Left lung (tissue), 10 donors: Measurements from ENCODE around the gene SFTPB. TPM values are rescaled to one million over a fixed set of nuclear protein-coding genes. Genes with fewer than 3 reads are reported as not detected.

Experiments
- ATAC-seq: fragments of 200-7000 bp; cut with Tn5 transposase; one replicate; pipeline ENCODE4 v1.9.1; 2020; ENCODE audit warnings: moderate library complexity
- DNase-seq, 4 donors: peaks; one replicate each; pipeline ENCODE4 v3.0.0-alpha.2; 2013 to 2020
- H3K27ac ChIP-seq, 2 donors: fragments of 200-600 bp; sonication (generic) in 1 of 2; one replicate each; pipeline versions ENCODE4 v1.5.0 to v1.8.0; 2020 to 2021
- H3K27me3 ChIP-seq, 2 donors: fragments of 200-600 bp; sonication (generic) in 1 of 2; one replicate each; pipeline versions ENCODE4 v1.5.0 to v1.8.0; 2020 to 2021
- H3K36me3 ChIP-seq, 2 donors: fragments of 200-600 bp; sonication (generic) in 1 of 2; one replicate each; pipeline versions ENCODE4 v1.5.0 to v1.8.0; 2020 to 2021
- H3K4me1 ChIP-seq, 2 donors: fragments of 200-600 bp; one replicate each; pipeline ENCODE4 v1.8.0; 2021
- H3K4me3 ChIP-seq, 2 donors: fragments of 200-600 bp; sonication (generic) in 1 of 2; one replicate each; pipeline versions ENCODE4 v1.5.0 to v1.8.0; 2020 to 2021; ENCODE audit warnings: mild to moderate bottlenecking in 1 of 2
- H3K9me3 ChIP-seq, 2 donors: fragments of 200-600 bp; sonication (generic) in 1 of 2; one replicate each; pipeline versions ENCODE4 v1.5.0 to v1.8.0; 2020 to 2021
- CTCF ChIP-seq, 2 donors: fragments of 200-600 bp; sonication (generic) in 1 of 2; IDR thresholded peaks; one replicate each; pipeline versions ENCODE4 v1.5.0 to v1.8.0; 2021; ENCODE audit warnings: antibody characterized with exemption in 2 of 2
- intact Hi-C, 2 donors: fragments of 100-400 bp; cut with DNase I; formaldehyde crosslinking; loops; one replicate each; pipeline versions ENCODE4 v1.11.2 to v1.14.2; 2022
- polyA plus RNA-seq, 6 donors: library from polyadenylated mRNA; unstranded; fragments of 120-200 nt; gene quantifications; one replicate each; pipeline ENCODE4 v1.2.1, GENCODE V29; 2013; ENCODE audit not compliant: insufficient read length in 6 of 6
- total RNA-seq, 2 donors: library from RNA; stranded (reverse); fragmentation: NEBNext Ultra II Directional; extraction: Animal tissue kit (Norgen Biotek cat#: 25700); gene quantifications; one replicate each; pipeline ENCODE4 v1.2.1, GENCODE V29; 2021
- donor health status: DM: no; HTN: yes; CAD: no.
- donor health status: DM: no; HTN: no; CAD: no.

The SFTPB gene
- total and polyA plus RNA-seq, 8 donors, result 183 to 18,328 (median 525) TPM

GRCh38 chr2:85656468-85656867 is 11.5 kb downstream of the SFTPB start:
- peaks cover 0 to 49% of the 10 kb centered on the region in 2 donors for H3K36me3 ChIP-seq
- peak overlapping the region; percentile 20 to 33 for H3K27ac ChIP-seq
- H3K4me1 ChIP-seq, result peaks cover 14 to 15% of the 10 kb centered on the region in 2 donors
- H3K27me3 ChIP-seq, result no peaks in the 10 kb centered on the region
- TF ChIP-seq CTCF (IDR thresholded peaks at IDR 0.05), result no peak
- intact Hi-C loops, result no loop called here
- ATAC-seq (no peak), DNase-seq (no peak)
- no peaks in the 10 kb centered on the region for H3K9me3 ChIP-seq
- no peak overlapping the region for H3K4me3 ChIP-seq

GRCh38 chr2:85655961-85656417 is 12.0 kb downstream of the SFTPB start:
- H3K4me3 ChIP-seq, result no peak overlapping the region

GRCh38 chr2:85653996-85654395 is 14.0 kb downstream of the SFTPB start:
- peak overlapping the region in 1 of 2 donors; percentile 5 for H3K27ac ChIP-seq
- no peak for ATAC-seq
- peaks cover 0 to 72% of the 10 kb centered on the region in 2 donors for H3K36me3 ChIP-seq
- intact Hi-C loops, result no loop called here
- DNase-seq, result no peak
- H3K4me1 ChIP-seq, result peaks cover 14 to 15% of the 10 kb centered on the region in 2 donors
- TF ChIP-seq CTCF (IDR thresholded peaks at IDR 0.05), result no peak
- no peak overlapping the region for H3K4me3 ChIP-seq
- H3K9me3 ChIP-seq, result no peaks in the 10 kb centered on the region
- H3K27me3 ChIP-seq, result no peaks in the 10 kb centered on the region

More at GRCh38 chr2:85655961-85656417, 12.0 kb downstream of the SFTPB start:
- H3K27me3 ChIP-seq, result no peaks in the 10 kb centered on the region
- DNase-seq, result no peak
- no peaks in the 10 kb centered on the region for H3K9me3 ChIP-seq
- no peak for TF ChIP-seq CTCF (IDR thresholded peaks at IDR 0.05)
- peaks cover 10 to 14% of the 10 kb centered on the region in 2 donors for H3K4me1 ChIP-seq
- H3K36me3 ChIP-seq, result peaks cover 0 to 54% of the 10 kb centered on the region in 2 donors
- ATAC-seq, result no peak
- H3K27ac ChIP-seq, result peak overlapping the region in 1 of 2 donors; percentile 20
- intact Hi-C loops, result no loop called here

GRCh38 chr2:85652056-85652455 is 15.9 kb downstream of the SFTPB start:
- intact Hi-C loops, result no loop called here
- TF ChIP-seq CTCF (IDR thresholded peaks at IDR 0.05), result no peak
- DNase-seq, result no peak
- Histone ChIP-seq H3K4me3 (no peak overlapping the region), H3K36me3 (peaks cover 0 to 79% of the 10 kb centered on the region in 2 donors), H3K27me3 (no peaks in the 10 kb centered on the region), H3K27ac (peak overlapping the region; percentile 16 to 53), H3K9me3 (no peaks in the 10 kb centered on the region), H3K4me1 (peaks cover 20 to 25% of the 10 kb centered on the region in 2 donors)
- no peak for ATAC-seq

GRCh38 chr2:85651097-85651496 is 16.9 kb downstream of the SFTPB start:
- peaks cover 0 to 79% of the 10 kb centered on the region in 2 donors for H3K36me3 ChIP-seq
- intact Hi-C loops, result no loop called here
- no peak for TF ChIP-seq CTCF (IDR thresholded peaks at IDR 0.05)
- DNase-seq, result no peak
- no peak for ATAC-seq
- H3K27ac ChIP-seq, result no peak overlapping the region
- no peaks in the 10 kb centered on the region for H3K9me3 ChIP-seq
- H3K4me3 ChIP-seq, result no peak overlapping the region
- H3K4me1 ChIP-seq, result peaks cover 20 to 25% of the 10 kb centered on the region in 2 donors
- no peaks in the 10 kb centered on the region for H3K27me3 ChIP-seq
